ENCODE measurements around the gene MARVELD1. TPM values are rescaled to one million over a fixed set of nuclear protein-coding genes. Genes with fewer than 3 reads are reported as not detected.

Gene MARVELD1
- total and polyA plus RNA-seq, 2 of the 4 experiments (the other 2 are of a cell fraction) = 12.0 to 68.1 TPM

DNA sequence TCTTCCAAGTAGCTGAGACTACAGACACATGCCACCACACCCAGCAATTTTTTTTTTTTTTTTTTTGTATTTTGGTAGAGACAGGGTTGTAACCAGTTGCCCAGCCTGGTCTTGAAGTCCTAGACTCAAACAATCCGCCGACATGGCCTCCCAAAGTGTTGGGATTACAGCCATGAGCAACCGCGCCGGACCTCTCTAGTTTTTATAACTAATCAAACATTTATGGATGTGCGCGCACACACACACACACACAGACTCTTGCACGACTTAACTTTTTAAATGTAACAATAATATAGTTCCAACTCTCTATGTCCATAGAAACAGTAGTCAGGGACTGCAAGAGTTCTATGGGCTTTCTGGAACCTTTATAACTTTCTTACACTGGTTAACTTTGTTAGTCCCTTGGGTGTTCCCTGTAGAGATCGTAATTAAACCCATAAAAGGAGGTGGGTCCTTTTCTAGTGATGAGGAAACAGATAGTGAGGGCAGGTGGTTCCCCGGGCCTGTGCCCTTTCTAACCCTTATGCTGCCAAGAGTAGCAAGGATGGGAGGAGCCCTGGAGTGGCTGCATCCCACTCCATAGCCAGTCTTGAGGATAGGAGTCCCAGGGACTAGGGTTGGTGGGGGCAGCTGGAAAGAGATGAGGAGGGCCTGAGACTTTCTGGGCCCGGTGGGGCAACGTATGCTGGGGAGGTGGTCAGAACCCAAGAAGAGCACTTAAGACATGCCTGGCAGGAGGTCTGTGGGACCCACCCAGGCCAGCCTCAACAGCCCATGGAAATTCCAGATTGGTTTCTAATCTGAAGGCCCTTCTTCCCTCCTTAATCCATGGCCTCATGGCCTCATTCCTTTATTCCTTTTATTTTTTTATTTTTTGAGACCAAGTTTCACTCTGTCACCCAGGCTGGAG, 8.6 kb downstream of the MARVELD1 start:
- no peak overlapping the region for H3K9ac ChIP-seq (ENCODE audit: low read depth, low read length)
- H3K36me3 ChIP-seq (ENCODE audit: control insufficient read depth, insufficient read depth, low read length) = peaks cover 22% of the 10 kb centered on the region
- H2AFZ ChIP-seq (replicated peaks; ENCODE audit: low read length, poor library complexity) = no peak overlapping the region
- WGBS, 2 experiments (ENCODE audit: extremely low coverage in 2 of 2, insufficient read length in 1 of 2) = no CpG with 5 or more reads among the region's 12 CpGs
- no peak overlapping the region for H4K91ac ChIP-seq (ENCODE audit: insufficient read depth, low read depth, low read length)
- no peak overlapping the region for H2BK5ac ChIP-seq (ENCODE audit: low read depth, low read length, poor library complexity, severe bottlenecking)
- peaks cover 13% of the 10 kb centered on the region for H3K9me1 ChIP-seq (ENCODE audit: insufficient read depth, low read length)
- no peak overlapping the region for H4K5ac ChIP-seq (ENCODE audit: low read depth, low read length)
- H3K4me3 ChIP-seq (ENCODE audit: insufficient read depth, low read depth, low read length) = no peak overlapping the region
- H3K14ac ChIP-seq (replicated peaks; ENCODE audit: low read depth, low read length) = no peak overlapping the region
- H2BK15ac ChIP-seq (ENCODE audit: low read depth, low read length) = no peak overlapping the region
- POLR2A ChIA-PET (ENCODE audit: unreplicated experiment) = no interaction called here
- H3K4me1 ChIP-seq (ENCODE audit: control insufficient read depth, insufficient read depth, low read length) = peaks cover 19% of the 10 kb centered on the region
- peaks cover 22% of the 10 kb centered on the region for H4K20me1 ChIP-seq (ENCODE audit: insufficient read depth, low read length)
- no TSS peak for BruUV-seq (replicated peaks)
- intact Hi-C loops (cut with micrococcal nuclease) = no loop called here
- no peaks in the 10 kb centered on the region for H3K9me3 ChIP-seq (ENCODE audit: control insufficient read depth, insufficient read depth, low read length)
- dilution Hi-C loops (cut with HindIII; ENCODE audit: low sequenced_read_pairs, unreplicated experiment) = no loop called here
- H3K23ac ChIP-seq (ENCODE audit: low read depth, low read length) = no peak overlapping the region
- peaks cover 20 to 39% of the 10 kb centered on the region in 2 experiments for H3K79me1 ChIP-seq (ENCODE audit: low read depth in 1 of 2, low read length in 2 of 2)
- H2AK9ac ChIP-seq (replicated peaks; ENCODE audit: low read depth, low read length, poor library complexity) = no peak overlapping the region
- no peak for DNase-seq
- no peak overlapping the region for H2BK20ac ChIP-seq (ENCODE audit: low read depth, low read length)
- no peak overlapping the region for H3K4ac ChIP-seq (ENCODE audit: low read depth, low read length)
- H3K18ac ChIP-seq (ENCODE audit: low read depth, low read length) = no peak overlapping the region
- H2BK120ac ChIP-seq (ENCODE audit: low read depth, low read length) = no peak overlapping the region
- ATAC-seq (ENCODE audit: low read depth) = no peak
- no peak overlapping the region for H3K27ac ChIP-seq (ENCODE audit: insufficient read depth, low read length)
- CTCF ChIA-PET = no interaction called here
- no peak overlapping the region for H3K4me2 ChIP-seq (ENCODE audit: low read depth, low read length)
- no peaks in the 10 kb centered on the region for H3K27me3 ChIP-seq (ENCODE audit: control insufficient read depth, insufficient read depth, low read length)
- no peak overlapping the region for H4K8ac ChIP-seq (ENCODE audit: low read depth in 2 of 2, low read length in 2 of 2)
- H2AK5ac ChIP-seq (ENCODE audit: low read depth, low read length) = no peak overlapping the region
- H3K56ac ChIP-seq (ENCODE audit: extremely low read depth, insufficient read depth, low read length) = no peak overlapping the region
- in situ Hi-C loops (cut with MboI; ENCODE audit: low sequenced_read_pairs) = no loop called here
- TF ChIP-seq FOS (IDR thresholded peaks at IDR 0.05; ENCODE audit: low read depth, low read length) (no peak), CEBPB (IDR thresholded peaks at IDR 0.05; ENCODE audit: low read depth, low read length) (no peak), CHD1 (IDR thresholded peaks at IDR 0.05; ENCODE audit: low read depth, low read length) (no peak), MXI1 (IDR thresholded peaks at IDR 0.05; ENCODE audit: borderline replicate concordance, low read depth, low read length) (no peak), MAZ (IDR thresholded peaks at IDR 0.05; ENCODE audit: borderline replicate concordance, low read depth, low read length) (no peak), RFX5 (IDR thresholded peaks at IDR 0.05; ENCODE audit: low read depth, low read length) (no peak), NFE2L2 (IDR thresholded peaks at IDR 0.05; ENCODE audit: low read depth, low read length) (no peak), MAFK (IDR thresholded peaks at IDR 0.05; ENCODE audit: low read depth, low read length) (no peak), POLR2A (IDR thresholded peaks at IDR 0.05; ENCODE audit: low read depth, low read length) (no peak), SMC3 (IDR thresholded peaks at IDR 0.05; ENCODE audit: low read depth, low read length) (no peak), BHLHE40 (IDR thresholded peaks at IDR 0.05; ENCODE audit: low read depth, low read length) (no peak), RCOR1 (IDR thresholded peaks at IDR 0.05; ENCODE audit: insufficient replicate concordance, low read length) (no peak)
- TF ChIP-seq, protein P1, sequence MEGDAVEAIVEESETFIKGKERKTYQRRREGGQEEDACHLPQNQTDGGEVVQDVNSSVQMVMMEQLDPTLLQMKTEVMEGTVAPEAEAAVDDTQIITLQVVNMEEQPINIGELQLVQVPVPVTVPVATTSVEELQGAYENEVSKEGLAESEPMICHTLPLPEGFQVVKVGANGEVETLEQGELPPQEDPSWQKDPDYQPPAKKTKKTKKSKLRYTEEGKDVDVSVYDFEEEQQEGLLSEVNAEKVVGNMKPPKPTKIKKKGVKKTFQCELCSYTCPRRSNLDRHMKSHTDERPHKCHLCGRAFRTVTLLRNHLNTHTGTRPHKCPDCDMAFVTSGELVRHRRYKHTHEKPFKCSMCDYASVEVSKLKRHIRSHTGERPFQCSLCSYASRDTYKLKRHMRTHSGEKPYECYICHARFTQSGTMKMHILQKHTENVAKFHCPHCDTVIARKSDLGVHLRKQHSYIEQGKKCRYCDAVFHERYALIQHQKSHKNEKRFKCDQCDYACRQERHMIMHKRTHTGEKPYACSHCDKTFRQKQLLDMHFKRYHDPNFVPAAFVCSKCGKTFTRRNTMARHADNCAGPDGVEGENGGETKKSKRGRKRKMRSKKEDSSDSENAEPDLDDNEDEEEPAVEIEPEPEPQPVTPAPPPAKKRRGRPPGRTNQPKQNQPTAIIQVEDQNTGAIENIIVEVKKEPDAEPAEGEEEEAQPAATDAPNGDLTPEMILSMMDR (conservative IDR thresholded peaks at IDR 0.05; ENCODE audit: low read depth, low read length) = no peak
- TF ChIP-seq, protein P2, sequence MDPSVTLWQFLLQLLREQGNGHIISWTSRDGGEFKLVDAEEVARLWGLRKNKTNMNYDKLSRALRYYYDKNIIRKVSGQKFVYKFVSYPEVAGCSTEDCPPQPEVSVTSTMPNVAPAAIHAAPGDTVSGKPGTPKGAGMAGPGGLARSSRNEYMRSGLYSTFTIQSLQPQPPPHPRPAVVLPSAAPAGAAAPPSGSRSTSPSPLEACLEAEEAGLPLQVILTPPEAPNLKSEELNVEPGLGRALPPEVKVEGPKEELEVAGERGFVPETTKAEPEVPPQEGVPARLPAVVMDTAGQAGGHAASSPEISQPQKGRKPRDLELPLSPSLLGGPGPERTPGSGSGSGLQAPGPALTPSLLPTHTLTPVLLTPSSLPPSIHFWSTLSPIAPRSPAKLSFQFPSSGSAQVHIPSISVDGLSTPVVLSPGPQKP (IDR thresholded peaks at IDR 0.05; ENCODE audit: borderline replicate concordance, low read depth, low read length) = no peak
- TF ChIP-seq, protein P3, sequence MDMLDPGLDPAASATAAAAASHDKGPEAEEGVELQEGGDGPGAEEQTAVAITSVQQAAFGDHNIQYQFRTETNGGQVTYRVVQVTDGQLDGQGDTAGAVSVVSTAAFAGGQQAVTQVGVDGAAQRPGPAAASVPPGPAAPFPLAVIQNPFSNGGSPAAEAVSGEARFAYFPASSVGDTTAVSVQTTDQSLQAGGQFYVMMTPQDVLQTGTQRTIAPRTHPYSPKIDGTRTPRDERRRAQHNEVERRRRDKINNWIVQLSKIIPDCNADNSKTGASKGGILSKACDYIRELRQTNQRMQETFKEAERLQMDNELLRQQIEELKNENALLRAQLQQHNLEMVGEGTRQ (IDR thresholded peaks at IDR 0.05; ENCODE audit: low read depth, low read length) = no peak

Measured in IMR-90 (cell line).